Sigmoid colon (tissue), 4 donors: ENCODE measurements around the gene ABLIM1.

Experiments used
- EP300 ChIP-seq, 4 donors: sonication (generic); formaldehyde crosslinking; IDR thresholded peaks; one replicate each; pipeline ENCODE4 v1.6.1; 2017; ENCODE audit warnings: antibody characterized with exemption in 4 of 4
- POLR2A ChIP-seq, 2 donors: fragments of 450-650 bp; IDR thresholded peaks; one replicate each; pipeline ENCODE4 v1.6.1; 2016; ENCODE audit warnings: antibody characterized with exemption in 2 of 2, mild to moderate bottlenecking in 2 of 2, moderate library complexity in 2 of 2
- POLR2AphosphoS5 ChIP-seq, 4 donors: sonication (generic); formaldehyde crosslinking; IDR thresholded peaks; one replicate each; pipeline ENCODE4 v1.6.1; 2017; ENCODE audit warnings: antibody characterized with exemption in 4 of 4
- TF ChIP-seq, protein P1 (sequence below), 4 experiments: fragments of 450-650 bp in 3 of 4; fragments of 200-600 bp in 1 of 4; IDR thresholded peaks; one replicate each; pipeline ENCODE4 v1.5.1; 2016 to 2019; ENCODE audit warnings: antibody characterized with exemption in 4 of 4, mild to moderate bottlenecking in 3 of 4, moderate library complexity in 2 of 4

DNA sequence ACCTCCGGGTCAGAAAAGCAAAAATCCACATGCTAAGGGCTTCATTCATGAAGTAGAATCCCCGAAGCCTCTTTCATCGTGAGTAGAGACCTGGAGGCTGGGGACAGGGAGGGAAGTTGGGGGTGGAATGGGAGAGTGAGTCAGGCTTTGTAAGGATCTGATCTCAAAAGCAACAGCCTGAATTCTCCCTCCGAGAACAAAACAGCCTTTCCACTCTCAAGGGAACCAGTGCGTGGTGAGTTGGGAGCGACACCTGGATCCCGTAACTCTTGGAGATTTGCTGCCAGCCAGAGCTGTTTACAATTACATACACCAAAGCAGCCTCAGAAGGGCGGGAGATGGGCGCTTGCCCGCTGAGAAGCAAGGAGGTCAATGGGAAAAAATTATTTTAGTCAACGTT is 264.6 kb downstream of the ABLIM1 start:
- no peak for TF ChIP-seq POLR2A (IDR thresholded peaks at IDR 0.05)
- TF ChIP-seq, protein P1, sequence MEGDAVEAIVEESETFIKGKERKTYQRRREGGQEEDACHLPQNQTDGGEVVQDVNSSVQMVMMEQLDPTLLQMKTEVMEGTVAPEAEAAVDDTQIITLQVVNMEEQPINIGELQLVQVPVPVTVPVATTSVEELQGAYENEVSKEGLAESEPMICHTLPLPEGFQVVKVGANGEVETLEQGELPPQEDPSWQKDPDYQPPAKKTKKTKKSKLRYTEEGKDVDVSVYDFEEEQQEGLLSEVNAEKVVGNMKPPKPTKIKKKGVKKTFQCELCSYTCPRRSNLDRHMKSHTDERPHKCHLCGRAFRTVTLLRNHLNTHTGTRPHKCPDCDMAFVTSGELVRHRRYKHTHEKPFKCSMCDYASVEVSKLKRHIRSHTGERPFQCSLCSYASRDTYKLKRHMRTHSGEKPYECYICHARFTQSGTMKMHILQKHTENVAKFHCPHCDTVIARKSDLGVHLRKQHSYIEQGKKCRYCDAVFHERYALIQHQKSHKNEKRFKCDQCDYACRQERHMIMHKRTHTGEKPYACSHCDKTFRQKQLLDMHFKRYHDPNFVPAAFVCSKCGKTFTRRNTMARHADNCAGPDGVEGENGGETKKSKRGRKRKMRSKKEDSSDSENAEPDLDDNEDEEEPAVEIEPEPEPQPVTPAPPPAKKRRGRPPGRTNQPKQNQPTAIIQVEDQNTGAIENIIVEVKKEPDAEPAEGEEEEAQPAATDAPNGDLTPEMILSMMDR (IDR thresholded peaks at IDR 0.05), result no peak
- no peak for TF ChIP-seq POLR2AphosphoS5 (IDR thresholded peaks at IDR 0.05)
- TF ChIP-seq EP300 (IDR thresholded peaks at IDR 0.05), result no peak
